Endothelial cell (in vitro differentiated cells): ENCODE data around the gene DENND1A. TPM values are rescaled to one million over a fixed set of nuclear protein-coding genes. Genes with fewer than 3 reads are reported as not detected.
A peak's percentile ranks its signal among the peaks of the same experiment; 100 is the strongest.
"Not testable (repeated sequence)": the region's sequence is repeated elsewhere in the genome, so short reads cannot be mapped to it uniquely, and the experiment has no call there.

ENCODE experiments used
- DNase-seq: peaks from one replicate; pipeline ENCODE4 v3.0.0; 2021; ENCODE audit warnings: low spot score
- H3K27ac Mint-ChIP-seq: one replicate; pipeline ENCODE4 v1.8.0; 2021; ENCODE audit warnings: mixed read lengths, inconsistent platforms; ENCODE audit not compliant: unreplicated experiment
- H3K27me3 Mint-ChIP-seq: one replicate; pipeline ENCODE4 v1.8.0; 2021; ENCODE audit warnings: mild to moderate bottlenecking, moderate library complexity, mixed read lengths, inconsistent platforms; ENCODE audit not compliant: unreplicated experiment
- H3K36me3 Mint-ChIP-seq: one replicate; pipeline ENCODE4 v1.8.0; 2021; ENCODE audit warnings: mild to moderate bottlenecking, low read depth, mixed read lengths, inconsistent platforms; ENCODE audit not compliant: unreplicated experiment
- H3K4me1 Mint-ChIP-seq: one replicate; pipeline ENCODE4 v1.8.0; 2021; ENCODE audit warnings: mild to moderate bottlenecking, mixed read lengths, inconsistent platforms; ENCODE audit not compliant: unreplicated experiment
- H3K4me3 Mint-ChIP-seq: one replicate; pipeline ENCODE4 v1.8.0; 2021; ENCODE audit warnings: mild to moderate bottlenecking, mixed read lengths, inconsistent platforms; ENCODE audit not compliant: unreplicated experiment
- H3K9me3 Mint-ChIP-seq: one replicate; pipeline ENCODE4 v1.8.0; 2021; ENCODE audit warnings: mixed read lengths, inconsistent platforms; ENCODE audit not compliant: unreplicated experiment
- total RNA-seq: library from RNA; stranded (reverse); fragmentation: NEBNext Ultra II Directional; extraction: Animal tissue kit (Norgen Biotek cat#: 25700); gene quantifications from one replicate; pipeline ENCODE4 v1.2.1, GENCODE V29; 2021; ENCODE audit not compliant: unreplicated experiment
- TF ChIP-seq, protein P1 (sequence below): fragments of 200-600 bp; sonication (generic); IDR thresholded peaks from one replicate; pipeline ENCODE4 v1.5.0; 2021; ENCODE audit warnings: antibody characterized with exemption; ENCODE audit not compliant: unreplicated experiment

DENND1A gene
- total RNA-seq, 1 donor from 2014 or later = 14.1 TPM

GRCh38 chr9:123435471-123435870 lies 494.5 kb downstream of the DENND1A start:
- H3K36me3 Mint-ChIP-seq = peaks cover 1% of the 10 kb centered on the region
- H3K4me3 Mint-ChIP-seq = no peak overlapping the region
- peaks cover 13% of the 10 kb centered on the region for H3K4me1 Mint-ChIP-seq
- no peak overlapping the region for H3K27ac Mint-ChIP-seq
- H3K9me3 Mint-ChIP-seq = no peaks in the 10 kb centered on the region
- TF ChIP-seq, protein P1, sequence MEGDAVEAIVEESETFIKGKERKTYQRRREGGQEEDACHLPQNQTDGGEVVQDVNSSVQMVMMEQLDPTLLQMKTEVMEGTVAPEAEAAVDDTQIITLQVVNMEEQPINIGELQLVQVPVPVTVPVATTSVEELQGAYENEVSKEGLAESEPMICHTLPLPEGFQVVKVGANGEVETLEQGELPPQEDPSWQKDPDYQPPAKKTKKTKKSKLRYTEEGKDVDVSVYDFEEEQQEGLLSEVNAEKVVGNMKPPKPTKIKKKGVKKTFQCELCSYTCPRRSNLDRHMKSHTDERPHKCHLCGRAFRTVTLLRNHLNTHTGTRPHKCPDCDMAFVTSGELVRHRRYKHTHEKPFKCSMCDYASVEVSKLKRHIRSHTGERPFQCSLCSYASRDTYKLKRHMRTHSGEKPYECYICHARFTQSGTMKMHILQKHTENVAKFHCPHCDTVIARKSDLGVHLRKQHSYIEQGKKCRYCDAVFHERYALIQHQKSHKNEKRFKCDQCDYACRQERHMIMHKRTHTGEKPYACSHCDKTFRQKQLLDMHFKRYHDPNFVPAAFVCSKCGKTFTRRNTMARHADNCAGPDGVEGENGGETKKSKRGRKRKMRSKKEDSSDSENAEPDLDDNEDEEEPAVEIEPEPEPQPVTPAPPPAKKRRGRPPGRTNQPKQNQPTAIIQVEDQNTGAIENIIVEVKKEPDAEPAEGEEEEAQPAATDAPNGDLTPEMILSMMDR = no peak
- peaks cover 3% of the 10 kb centered on the region for H3K27me3 Mint-ChIP-seq
- no peak for DNase-seq

DNA sequence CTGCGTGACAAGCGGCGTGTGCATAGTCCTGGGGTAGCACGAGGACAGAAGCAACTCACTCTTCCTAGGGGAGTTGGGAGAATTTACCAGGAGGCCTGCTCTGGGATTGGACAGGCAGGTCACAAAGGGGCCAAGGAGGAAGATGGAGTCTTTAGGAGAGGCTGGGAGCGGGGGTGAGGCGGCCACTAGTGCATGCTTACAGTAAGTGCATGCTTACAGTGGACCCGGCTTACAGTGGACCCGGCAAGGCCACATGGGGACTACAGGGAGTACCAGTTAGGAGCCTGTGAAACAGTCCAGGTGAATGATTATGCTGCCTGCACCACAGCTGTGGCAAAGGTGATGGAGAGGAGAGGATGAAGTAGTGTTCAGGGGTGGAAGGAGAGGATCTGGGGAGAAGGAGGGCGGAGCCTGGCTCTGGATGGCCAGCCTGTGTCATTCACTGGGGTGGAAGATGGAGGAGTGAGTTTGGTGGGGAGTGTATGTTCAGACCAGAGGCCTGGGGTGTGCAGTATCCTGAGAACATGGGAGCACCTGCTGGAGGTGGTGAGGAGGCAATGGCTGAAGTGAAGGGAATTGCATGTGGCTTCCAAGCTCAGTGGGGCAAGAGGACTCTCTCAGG lies 495.2 kb downstream of the DENND1A start:
- H3K27ac Mint-ChIP-seq = no peak overlapping the region
- DNase-seq = peak; percentile 38
- H3K4me3 Mint-ChIP-seq = no peak overlapping the region

GRCh38 chr9:123432331-123433236 lies 497.3 kb downstream of the DENND1A start:
- H3K4me3 Mint-ChIP-seq = no peak overlapping the region
- peaks cover 5% of the 10 kb centered on the region for H3K36me3 Mint-ChIP-seq
- no peaks in the 10 kb centered on the region for H3K9me3 Mint-ChIP-seq
- no peak for DNase-seq
- peaks cover 2% of the 10 kb centered on the region for H3K4me1 Mint-ChIP-seq
- TF ChIP-seq, protein P1 = no peak
- H3K27ac Mint-ChIP-seq = no peak overlapping the region
- peaks cover 8% of the 10 kb centered on the region for H3K27me3 Mint-ChIP-seq

More for the DNA sequence above, 495.2 kb downstream of the DENND1A start:
- H3K36me3 Mint-ChIP-seq = peaks cover 4% of the 10 kb centered on the region
- no peaks in the 10 kb centered on the region for H3K9me3 Mint-ChIP-seq
- TF ChIP-seq, protein P1 = no peak
- H3K4me1 Mint-ChIP-seq = peaks cover 13% of the 10 kb centered on the region
- peaks cover 5% of the 10 kb centered on the region for H3K27me3 Mint-ChIP-seq

DNA sequence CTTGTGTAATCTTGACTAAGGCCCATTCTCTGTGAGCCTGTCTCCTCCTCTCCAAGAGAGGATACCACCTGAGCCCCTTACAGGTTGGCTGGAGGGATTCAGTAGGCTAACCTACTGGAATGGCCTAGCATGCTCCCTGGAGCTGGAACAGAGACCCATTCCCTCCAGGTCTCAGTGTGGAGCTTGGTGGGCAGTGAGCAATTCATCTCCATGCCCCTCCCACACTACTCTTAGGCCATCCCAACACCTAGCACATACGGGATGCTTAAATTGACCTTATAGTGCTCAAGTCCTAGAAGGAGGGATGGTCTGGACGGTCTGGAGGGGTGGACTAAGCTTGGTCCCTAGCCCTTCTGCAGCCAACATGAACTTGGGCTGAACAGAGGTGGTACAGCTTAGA lies 498.3 kb downstream of the DENND1A start:
- peaks cover 8% of the 10 kb centered on the region for H3K27me3 Mint-ChIP-seq
- TF ChIP-seq, protein P1 = no peak
- H3K4me3 Mint-ChIP-seq = no peak overlapping the region
- peaks cover 8% of the 10 kb centered on the region for H3K36me3 Mint-ChIP-seq
- no peaks in the 10 kb centered on the region for H3K4me1 Mint-ChIP-seq
- DNase-seq = no peak
- H3K9me3 Mint-ChIP-seq = no peaks in the 10 kb centered on the region
- no peak overlapping the region for H3K27ac Mint-ChIP-seq

GRCh38 chr9:123428450-123428849 lies 501.5 kb downstream of the DENND1A start:
- not testable (repeated sequence) for H3K9me3 Mint-ChIP-seq, H3K27me3 Mint-ChIP-seq, H3K36me3 Mint-ChIP-seq, H3K27ac Mint-ChIP-seq, H3K4me3 Mint-ChIP-seq, H3K4me1 Mint-ChIP-seq, DNase-seq
